ENCODE results near the gene ZCCHC24.

Gene ZCCHC24

DNA sequence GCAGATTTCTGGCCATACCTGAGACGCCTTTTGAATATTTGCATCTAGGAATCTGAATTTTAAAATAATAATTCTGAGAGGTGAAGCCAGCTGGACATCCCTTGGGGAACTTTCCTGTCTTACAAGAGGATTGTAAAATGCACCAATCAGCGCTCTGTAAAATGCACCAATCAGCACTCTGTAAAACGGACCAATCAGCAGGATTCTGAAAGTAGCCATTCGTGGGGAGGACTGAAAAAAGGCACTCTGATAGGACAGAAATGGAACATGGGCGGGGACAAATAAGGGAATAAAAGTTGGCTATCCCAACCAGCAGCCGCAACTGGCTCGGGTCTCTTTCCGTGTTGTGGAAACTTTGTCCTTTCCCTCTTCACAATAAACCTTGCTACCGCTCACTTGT, 88.2 kb downstream of the ZCCHC24 start:
- DNase-seq: no peak

DNA sequence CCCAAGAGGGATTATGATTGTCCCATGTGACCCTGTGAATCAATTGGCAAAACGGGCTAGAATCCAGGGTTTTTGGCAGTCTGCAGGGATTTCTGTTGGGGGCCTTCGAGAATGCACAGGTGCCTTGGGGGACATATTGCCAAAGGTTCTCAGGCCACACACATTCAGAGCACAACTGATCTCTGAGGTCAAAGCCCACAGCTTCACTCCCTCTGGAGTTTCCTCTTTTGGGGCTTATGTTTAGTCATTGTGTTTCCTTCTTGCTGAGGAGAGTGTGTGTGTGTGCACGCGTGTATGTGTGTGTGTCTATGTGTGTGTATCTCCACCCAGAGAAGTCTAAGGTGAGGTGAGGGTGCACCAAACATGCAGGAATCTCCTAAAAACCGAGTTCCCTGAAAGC, 89.3 kb downstream of the ZCCHC24 start:
- DNase-seq: peak; percentile 77

GRCh38 chr10:79355420-79356017, 89.9 kb downstream of the ZCCHC24 start:
- DNase-seq: no peak

DNA sequence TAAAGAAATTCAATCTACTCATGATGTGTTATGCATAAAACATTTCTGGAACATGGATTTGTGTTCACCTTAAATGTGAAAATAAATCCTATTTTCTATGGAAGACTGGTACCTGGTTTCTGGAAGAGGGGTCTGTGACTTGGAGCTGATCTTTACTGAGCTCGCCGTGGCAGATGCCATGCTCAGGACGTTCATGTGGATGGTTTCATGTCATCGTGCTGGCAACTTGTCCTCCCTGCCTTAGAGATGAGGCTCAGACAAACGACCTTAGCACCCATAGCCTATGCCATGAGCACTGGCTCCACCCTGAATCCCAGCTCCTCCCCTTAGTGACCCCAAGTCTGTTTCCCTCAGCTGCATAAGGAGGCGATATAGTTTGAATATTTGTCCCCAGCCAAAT, 90.8 kb downstream of the ZCCHC24 start:
- no peak for DNase-seq

DNA sequence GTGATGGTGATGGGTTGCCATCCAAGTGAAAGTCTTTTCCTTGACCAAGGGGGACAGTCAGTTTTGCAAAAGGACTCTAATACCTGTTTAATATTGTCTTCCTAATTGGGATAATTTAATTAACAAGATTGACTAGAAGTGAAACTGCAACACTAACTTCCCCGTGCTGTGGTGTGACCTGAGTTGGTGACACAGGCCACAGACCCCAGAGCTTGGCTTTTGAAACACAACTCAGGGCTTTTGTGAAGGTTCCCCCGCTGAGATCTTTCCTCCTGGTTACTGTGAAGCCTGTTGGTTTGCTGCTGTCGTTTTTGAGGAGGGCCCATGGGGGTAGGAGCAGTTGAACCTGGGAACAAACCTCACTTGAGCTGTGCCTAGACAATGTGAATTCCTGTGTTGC, 91.3 kb downstream of the ZCCHC24 start:
- DNase-seq: peak in 1 of 2 donors; percentile 24

DNA sequence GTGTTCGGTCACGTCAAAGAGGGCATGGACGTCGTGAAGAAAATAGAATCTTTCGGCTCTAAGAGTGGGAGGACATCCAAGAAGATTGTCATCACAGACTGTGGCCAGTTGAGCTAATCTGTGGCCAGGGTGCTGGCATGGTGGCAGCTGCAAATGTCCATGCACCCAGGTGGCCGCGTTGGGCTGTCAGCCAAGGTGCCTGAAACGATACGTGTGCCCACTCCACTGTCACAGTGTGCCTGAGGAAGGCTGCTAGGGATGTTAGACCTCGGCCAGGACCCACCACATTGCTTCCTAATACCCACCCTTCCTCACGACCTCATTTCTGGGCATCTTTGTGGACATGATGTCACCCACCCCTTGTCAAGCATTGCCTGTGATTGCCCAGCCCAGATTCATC, 91.7 kb downstream of the ZCCHC24 start:
- no peak for DNase-seq

- peak; percentile 64 to 75 for DNase-seq
These were observed 92.4 kb downstream of the ZCCHC24 start for GRCh38 chr10:79353000-79353406.

DNA sequence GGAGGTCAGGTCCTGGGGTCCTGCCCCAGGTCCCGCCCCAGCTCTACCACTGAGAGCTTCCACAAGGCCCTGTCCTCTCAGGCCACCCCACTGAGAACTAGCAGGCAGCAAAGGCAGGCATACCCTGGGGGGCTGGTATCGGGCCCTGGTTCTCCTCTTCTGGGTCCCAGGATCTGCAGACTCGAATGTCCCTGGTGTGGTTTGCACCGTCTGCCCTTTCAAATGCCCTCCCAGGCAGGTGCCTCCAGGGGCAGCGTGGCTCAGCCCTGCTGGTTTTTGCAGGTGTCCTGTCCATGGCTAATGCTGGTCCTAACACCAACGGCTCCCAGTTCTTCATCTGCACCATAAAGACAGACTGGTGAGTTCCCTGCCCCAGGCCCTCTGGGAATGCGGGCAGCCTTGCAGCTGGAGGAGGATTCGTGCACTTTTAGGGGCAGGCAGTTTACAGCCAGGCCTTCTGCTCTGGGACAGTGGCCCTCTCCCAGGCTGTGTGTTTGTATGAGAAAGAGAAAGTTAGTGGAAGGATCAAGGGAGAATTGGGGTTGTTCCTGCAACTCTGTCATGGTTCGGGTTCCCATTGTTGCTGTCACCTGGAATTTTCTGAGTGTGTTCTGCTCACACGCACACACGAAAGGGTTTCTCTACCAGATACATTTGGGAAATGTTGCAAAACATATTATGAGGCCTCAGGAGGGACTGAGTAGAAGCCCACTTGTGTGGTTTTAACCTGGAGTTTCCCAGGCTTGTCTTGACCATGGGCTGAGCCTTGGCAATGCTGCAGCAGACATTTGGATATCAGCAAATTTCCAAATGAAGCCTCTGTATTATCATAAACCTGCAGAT, 93.2 kb downstream of the ZCCHC24 start:
- DNase-seq: no peak

- no peak for DNase-seq
These were observed 94.1 kb downstream of the ZCCHC24 start for GRCh38 chr10:79351332-79351731.

GRCh38 chr10:79350407-79351154, 94.8 kb downstream of the ZCCHC24 start:
- no peak for DNase-seq

DNA sequence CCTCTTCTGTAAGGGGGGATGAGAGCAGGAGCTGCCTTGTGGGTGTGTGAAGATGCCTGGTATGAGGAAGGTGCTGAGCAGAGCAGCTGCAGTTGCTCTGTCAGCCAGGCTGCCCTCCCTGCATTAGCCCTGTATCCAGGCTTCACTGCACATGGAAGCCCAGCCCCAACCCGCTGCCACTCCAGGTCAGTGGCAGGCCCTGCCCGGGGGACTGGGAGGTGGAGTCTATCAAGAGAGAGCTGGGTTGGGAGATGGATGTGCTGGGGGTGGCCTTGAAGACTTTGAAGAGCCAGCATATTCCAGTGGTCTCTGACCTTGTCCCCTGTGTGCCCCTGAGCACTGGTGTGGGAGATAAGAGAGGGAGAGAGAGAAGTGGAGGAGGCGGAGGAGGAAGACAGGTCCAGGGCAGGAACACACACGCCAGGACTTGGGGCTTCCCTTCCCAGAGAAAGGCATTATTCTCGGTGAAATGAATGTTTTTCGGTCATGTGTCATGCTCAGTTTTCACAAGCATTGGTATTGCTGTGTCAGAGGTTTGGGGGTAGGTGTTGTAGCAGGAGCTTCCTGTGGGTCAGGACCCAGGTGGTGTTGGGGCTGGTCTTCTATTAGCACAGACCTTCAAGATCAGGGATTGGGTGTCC, 95.5 kb downstream of the ZCCHC24 start:
- DNase-seq: no peak

DNA sequence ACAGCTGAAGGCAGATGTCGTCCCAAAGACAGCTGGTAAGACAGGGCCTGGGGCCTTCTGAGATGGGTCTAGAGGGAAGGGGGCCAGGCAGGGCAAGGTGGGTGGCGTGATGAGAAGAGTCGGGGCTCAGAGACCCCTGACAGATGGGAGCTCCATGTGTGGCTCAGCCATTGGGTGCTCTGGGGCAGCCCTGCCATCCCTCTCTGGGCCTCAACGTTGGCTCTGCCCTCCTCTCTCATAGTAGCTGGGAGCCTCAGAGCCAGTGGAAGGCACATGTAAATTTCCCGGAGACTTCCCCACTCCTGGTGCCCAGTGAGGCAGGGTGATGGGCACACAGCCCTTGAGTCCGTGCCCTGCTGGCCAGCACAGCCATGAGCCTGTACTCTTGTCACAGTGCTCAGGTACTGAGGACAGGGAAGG, 96.3 kb downstream of the ZCCHC24 start:
- DNase-seq: no peak

- no peak for DNase-seq
These were observed 96.8 kb downstream of the ZCCHC24 start for GRCh38 chr10:79348640-79348988.

GRCh38 chr10:79347894-79348639, 97.4 kb downstream of the ZCCHC24 start:
- peak; percentile 69 to 77 for DNase-seq

- DNase-seq: peak; percentile 95
These were observed 98.1 kb downstream of the ZCCHC24 start, which contains the start of gene PPIF for GRCh38 chr10:79347226-79347893. TSS of gene PPIF (plus strand) at chr10:79347469. CDS start at chr10:79347549, 80 bp downstream.

DNA sequence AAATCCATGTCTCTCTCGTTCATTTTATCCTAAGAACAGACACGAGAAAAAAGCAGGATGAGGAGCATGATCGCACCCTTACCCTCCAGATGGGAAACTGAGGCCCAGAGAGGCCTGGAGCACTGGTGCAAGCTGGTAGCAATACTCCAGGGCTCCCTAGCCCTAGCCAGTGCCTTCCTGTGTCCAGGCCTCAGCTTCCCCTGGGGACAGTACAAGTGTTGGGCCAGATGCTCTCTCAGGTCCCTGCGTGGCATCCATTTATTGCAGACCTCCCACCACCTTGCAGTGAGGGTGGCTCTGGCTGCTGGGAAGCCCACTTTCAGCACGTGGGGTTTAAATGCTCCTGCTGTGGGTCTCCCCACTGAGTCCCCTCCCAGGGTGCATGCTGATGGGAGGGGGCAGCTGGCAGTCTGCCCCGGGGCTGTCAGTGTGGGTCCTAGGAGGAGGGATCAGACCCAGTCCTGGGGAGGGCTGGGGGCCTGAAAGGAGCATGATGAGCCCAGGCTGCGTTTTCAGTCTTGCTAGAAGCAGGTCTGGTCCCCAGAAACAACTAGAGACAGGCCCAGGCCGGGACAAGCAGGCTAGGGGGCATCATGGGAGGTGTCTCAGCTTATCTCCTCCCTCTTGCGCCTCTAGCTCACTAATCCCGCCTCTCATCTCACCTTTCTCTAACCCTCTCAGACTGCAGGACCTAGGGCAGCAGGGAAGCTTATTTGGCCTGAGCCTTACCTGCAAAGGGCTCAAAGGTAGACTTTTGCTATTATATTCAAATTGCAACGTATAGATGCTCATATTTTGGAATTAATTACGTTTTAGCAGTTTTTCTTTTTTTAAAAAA, 98.8 kb downstream of the ZCCHC24 start:
- DNase-seq: no peak

GRCh38 chr10:79346012-79346340, 99.4 kb downstream of the ZCCHC24 start:
- no peak for DNase-seq

- DNase-seq: peak; percentile 68 to 72
These were observed 100.0 kb downstream of the ZCCHC24 start for GRCh38 chr10:79345241-79346011.

GRCh38 chr10:79344502-79345195, 100.8 kb downstream of the ZCCHC24 start:
- DNase-seq: peak; percentile 12 to 20
